ENCODE results near the gene EFNB1. TPM values are rescaled to one million over a fixed set of nuclear protein-coding genes. Genes with fewer than 3 reads are reported as not detected.
A peak's percentile ranks its signal among the peaks of the same experiment; 100 is the strongest.

The EFNB1 gene
- total RNA-seq, 1 donor from 2014 or later, result 17.2 TPM

- Mint-ChIP-seq H3K36me3 (ENCODE audit: unreplicated experiment) (no peaks in the 10 kb centered on the region), H3K9me3 (ENCODE audit: unreplicated experiment) (peaks cover 4% of the 10 kb centered on the region), H3K27me3 (ENCODE audit: unreplicated experiment) (no peaks in the 10 kb centered on the region), H3K4me1 (ENCODE audit: unreplicated experiment) (peaks cover 22% of the 10 kb centered on the region), H3K4me3 (ENCODE audit: unreplicated experiment) (peak overlapping the region; percentile 87), H3K27ac (ENCODE audit: unreplicated experiment) (peak overlapping the region; percentile 78)
- TF ChIP-seq CTCF (IDR thresholded peaks at IDR 0.05), result no peak
- peak; percentile 86 for DNase-seq (ENCODE audit: extremely low spot score, unreplicated experiment)
Measured at GRCh38 chrX:68832101-68832416, 3.2 kb downstream of the EFNB1 start.

- H3K27me3 Mint-ChIP-seq (ENCODE audit: unreplicated experiment), result no peaks in the 10 kb centered on the region
- peak overlapping the region; percentile 78 for H3K27ac Mint-ChIP-seq (ENCODE audit: unreplicated experiment)
- H3K4me3 Mint-ChIP-seq (ENCODE audit: unreplicated experiment), result peak overlapping the region; percentile 87
Measured at GRCh38 chrX:68832516-68833447, 4.0 kb downstream of the EFNB1 start.

GRCh38 chrX:68833448-68833805, 4.6 kb downstream of the EFNB1 start:
- Mint-ChIP-seq H3K9me3 (ENCODE audit: unreplicated experiment) (peaks cover 4% of the 10 kb centered on the region), H3K4me3 (ENCODE audit: unreplicated experiment) (no peak overlapping the region), H3K4me1 (ENCODE audit: unreplicated experiment) (peaks cover 21% of the 10 kb centered on the region), H3K27ac (ENCODE audit: unreplicated experiment) (no peak overlapping the region), H3K36me3 (ENCODE audit: unreplicated experiment) (no peaks in the 10 kb centered on the region), H3K27me3 (ENCODE audit: unreplicated experiment) (no peaks in the 10 kb centered on the region)
- peak; percentile 65 for DNase-seq (ENCODE audit: extremely low spot score, unreplicated experiment)
- no peak for TF ChIP-seq CTCF (IDR thresholded peaks at IDR 0.05)

More at GRCh38 chrX:68832516-68833447, 4.0 kb downstream of the EFNB1 start:
- Mint-ChIP-seq H3K4me1 (ENCODE audit: unreplicated experiment) (peaks cover 22% of the 10 kb centered on the region), H3K9me3 (ENCODE audit: unreplicated experiment) (peaks cover 4% of the 10 kb centered on the region), H3K36me3 (ENCODE audit: unreplicated experiment) (no peaks in the 10 kb centered on the region)
- no peak for TF ChIP-seq CTCF (IDR thresholded peaks at IDR 0.05)
- DNase-seq (ENCODE audit: extremely low spot score, unreplicated experiment), result peak; percentile 81

GRCh38 chrX:68833855-68834331, 5.1 kb downstream of the EFNB1 start:
- H3K4me1 Mint-ChIP-seq (ENCODE audit: unreplicated experiment), result peaks cover 19% of the 10 kb centered on the region
- DNase-seq (ENCODE audit: extremely low spot score, unreplicated experiment), result peak; percentile 65
- no peaks in the 10 kb centered on the region for H3K36me3 Mint-ChIP-seq (ENCODE audit: unreplicated experiment)
- peaks cover 4% of the 10 kb centered on the region for H3K9me3 Mint-ChIP-seq (ENCODE audit: unreplicated experiment)
- no peak for TF ChIP-seq CTCF (IDR thresholded peaks at IDR 0.05)
- no peak overlapping the region for H3K27ac Mint-ChIP-seq (ENCODE audit: unreplicated experiment)
- H3K4me3 Mint-ChIP-seq (ENCODE audit: unreplicated experiment), result no peak overlapping the region
- no peaks in the 10 kb centered on the region for H3K27me3 Mint-ChIP-seq (ENCODE audit: unreplicated experiment)

- Mint-ChIP-seq H3K27me3 (ENCODE audit: unreplicated experiment) (no peaks in the 10 kb centered on the region), H3K27ac (ENCODE audit: unreplicated experiment) (no peak overlapping the region), H3K36me3 (ENCODE audit: unreplicated experiment) (no peaks in the 10 kb centered on the region), H3K4me3 (ENCODE audit: unreplicated experiment) (no peak overlapping the region), H3K4me1 (ENCODE audit: unreplicated experiment) (peaks cover 19% of the 10 kb centered on the region), H3K9me3 (ENCODE audit: unreplicated experiment) (peaks cover 4% of the 10 kb centered on the region)
- peak; percentile 75 for DNase-seq (ENCODE audit: extremely low spot score, unreplicated experiment)
- TF ChIP-seq CTCF (IDR thresholded peaks at IDR 0.05), result no peak
Measured at GRCh38 chrX:68834371-68835103, 5.7 kb downstream of the EFNB1 start.

Measured in osteocyte (in vitro differentiated cells).